ENCODE data around the gene NEK6.

The NEK6 gene

DNA sequence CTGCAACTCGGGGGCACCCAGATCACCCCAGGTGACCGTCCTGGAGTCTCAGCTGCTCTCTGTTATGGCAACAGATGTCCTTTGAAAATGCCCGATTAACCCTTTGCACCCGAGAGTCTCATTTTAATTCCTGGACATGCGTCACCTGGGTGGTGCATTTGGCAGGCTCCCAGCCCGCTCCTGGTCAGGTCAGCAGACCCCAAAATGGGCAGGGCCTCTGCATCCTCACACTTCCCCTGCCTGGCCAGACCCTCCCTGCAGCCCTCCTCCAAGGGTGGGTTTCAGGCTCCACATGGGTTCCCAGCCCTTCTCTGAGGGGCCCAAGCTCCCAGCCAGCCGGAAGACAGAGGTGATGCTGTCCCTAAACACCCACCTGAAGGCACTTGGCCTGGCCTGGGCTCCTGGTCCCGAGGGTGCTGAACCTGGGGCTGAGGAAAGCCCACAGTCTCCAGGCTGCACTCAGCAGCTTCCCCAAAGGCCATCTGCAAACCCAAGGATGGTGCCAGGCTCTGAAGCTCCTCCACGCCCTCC lies 88.1 kb downstream of the NEK6 start:
- DNase-seq = no peak

DNA sequence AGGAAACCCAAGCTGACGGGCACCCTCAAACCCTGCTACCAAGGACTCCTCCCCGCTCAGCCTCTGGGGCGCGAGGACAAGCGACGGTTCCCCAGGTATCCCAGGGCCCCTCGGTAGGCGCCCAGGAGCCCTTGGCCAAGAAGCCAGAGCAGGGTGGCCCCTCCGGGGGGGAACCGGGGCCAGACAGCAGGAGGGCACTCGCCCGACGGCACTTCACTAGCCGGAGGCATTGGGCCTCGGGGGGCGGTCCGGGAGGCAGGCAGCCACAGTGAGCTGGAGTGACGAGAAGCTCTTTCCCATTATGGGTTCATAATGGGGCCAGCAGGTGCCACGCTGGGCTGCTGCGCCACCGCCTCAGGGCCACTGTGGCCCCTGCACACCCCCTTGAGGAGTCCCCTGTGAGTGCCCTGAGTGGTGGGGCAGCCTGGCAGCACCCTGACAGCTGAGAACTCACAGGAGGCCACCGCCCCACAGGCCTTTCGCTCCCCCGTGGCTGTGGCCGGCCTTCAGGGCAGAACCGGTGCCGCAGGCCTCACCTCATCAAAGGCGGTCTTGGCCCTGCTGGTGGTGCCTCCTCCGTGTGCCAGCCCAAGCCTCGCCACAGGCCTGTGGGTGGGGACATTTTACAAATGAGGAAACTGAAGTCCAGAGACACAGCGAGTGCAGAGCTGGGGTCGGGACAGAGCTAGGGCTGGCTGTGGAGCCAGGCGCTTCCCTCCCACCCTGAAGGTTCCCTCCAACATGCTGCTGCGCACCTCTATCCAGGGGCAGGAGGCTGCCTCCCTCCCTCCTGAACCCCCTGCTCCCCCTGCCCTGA lies 88.8 kb downstream of the NEK6 start:
- no peak for DNase-seq

- no peak for DNase-seq
Measured at GRCh38 chr9:124347206-124347967, 89.6 kb downstream of the NEK6 start.

DNA sequence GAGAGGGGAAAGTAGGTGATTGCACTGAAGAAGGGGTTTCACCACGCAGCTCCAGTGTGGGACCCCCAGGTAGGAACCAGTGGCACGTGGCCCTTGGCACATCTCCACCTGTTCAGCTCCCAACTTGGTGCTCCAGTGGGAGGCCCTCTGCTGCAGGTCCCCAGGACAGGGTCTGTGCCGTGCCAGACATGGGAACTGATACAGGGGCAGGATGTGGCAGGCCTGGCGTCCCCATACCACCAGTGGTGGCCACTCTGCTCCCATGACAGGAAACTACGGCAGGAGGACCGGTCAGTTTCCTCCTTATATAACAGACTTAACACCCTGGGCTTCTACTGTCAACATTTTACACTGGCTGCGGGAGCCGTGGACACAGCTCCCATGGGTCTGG lies 90.2 kb downstream of the NEK6 start:
- DNase-seq = no peak

- no peak for DNase-seq
Measured at GRCh38 chr9:124348363-124348762, 90.6 kb downstream of the NEK6 start.

GRCh38 chr9:124348831-124349230 lies 91.1 kb downstream of the NEK6 start:
- DNase-seq = no peak

GRCh38 chr9:124349267-124349666 lies 91.5 kb downstream of the NEK6 start:
- DNase-seq = no peak

DNA sequence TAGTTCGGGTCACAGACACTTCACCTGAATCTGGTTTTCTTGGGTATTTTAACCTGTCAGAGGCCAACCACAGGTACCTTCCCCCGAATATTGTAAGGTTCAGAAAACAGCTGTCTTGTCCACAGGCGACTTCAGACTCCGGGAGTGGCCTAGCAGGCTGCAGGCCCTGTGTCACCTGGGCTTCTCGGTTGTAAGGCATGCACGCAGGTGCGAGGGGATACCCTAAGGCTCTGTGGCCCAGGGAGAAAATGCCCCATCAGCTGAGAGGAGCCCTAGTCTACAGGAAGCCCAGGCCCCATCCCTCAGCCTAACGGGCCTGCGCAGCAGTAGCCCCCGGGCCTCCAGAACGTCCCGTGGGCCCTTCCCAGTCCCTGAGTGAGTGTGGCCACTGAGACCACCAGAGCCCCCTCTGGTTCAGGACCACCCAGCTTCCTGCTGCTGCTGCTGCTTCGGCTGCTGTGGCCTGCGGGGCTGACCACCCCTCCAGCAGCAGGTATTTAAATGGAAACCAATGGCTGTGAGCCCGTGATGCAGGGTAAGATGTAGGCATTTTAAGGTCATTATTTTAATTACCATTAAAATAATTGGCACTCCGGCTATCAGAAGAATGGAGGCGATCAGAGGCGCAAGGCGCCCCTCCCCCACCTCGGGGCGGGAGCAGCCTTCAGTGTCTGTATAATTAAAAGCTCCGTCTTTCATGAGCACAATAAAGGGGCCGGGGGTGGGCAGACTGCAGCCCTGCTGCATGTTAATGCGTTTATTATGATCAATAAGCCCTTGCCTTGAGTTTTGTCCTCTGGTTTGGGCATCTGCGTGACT lies 92.1 kb downstream of the NEK6 start:
- no peak for DNase-seq

- DNase-seq = no peak
Measured at GRCh38 chr9:124350494-124351263, 92.9 kb downstream of the NEK6 start.

GRCh38 chr9:124351672-124352468 lies 94.1 kb downstream of the NEK6 start:
- DNase-seq = no peak

DNA sequence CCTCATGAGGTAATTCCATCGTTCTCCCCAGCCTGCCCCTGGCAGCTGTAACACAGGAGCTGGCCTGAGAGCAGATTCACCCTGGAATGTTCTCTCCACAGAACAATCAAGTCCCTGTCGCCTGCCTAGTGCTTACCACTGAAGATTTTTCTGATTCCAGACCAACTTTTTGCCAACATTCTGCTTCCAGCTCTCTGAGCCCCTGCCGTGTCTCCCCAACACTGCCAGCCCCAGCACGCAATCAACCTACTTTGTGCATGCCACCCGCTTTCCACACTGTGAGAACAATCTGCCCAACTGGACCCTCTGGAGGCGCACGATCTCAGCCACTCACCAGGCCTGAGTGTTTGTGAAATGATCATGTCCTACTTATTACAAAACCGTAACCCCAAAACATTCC lies 94.9 kb downstream of the NEK6 start:
- no peak for DNase-seq

- no peak for DNase-seq
Measured at GRCh38 chr9:124353166-124353768, 95.5 kb downstream of the NEK6 start.

- no peak for DNase-seq
Measured at GRCh38 chr9:124353811-124354274, 96.1 kb downstream of the NEK6 start.

DNA sequence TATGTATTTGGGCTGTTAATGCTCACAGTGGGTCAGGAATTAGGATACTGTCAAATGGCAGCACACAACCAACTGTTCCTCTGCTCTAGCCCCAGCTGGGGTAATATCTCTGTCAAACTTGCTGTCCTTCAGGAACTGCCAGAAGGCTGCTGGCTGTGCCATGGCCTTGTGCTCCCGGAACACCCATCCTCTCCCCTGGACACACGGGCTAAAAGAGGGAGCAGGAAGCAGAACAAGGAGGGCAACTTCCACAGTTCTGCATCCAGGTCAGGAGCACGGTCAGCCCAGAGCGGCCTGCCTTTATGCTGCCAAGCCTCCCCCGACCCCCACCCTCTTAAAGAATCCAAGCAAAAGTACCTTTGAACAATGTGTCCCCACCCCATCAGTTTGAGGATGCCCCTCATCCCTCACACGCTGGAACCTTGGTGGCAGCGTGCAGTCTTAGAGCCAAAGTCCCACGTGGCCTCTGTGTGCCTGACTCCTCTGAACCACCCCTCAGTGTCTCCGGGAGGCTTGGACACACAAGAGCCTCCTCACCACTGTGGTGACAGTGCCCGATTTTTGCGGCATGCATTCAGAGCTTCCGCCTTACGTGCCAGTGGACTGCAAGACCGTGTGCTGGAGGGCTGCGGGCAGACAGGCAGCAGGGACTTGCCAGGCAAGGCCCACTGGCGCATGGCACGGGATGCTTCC lies 96.7 kb downstream of the NEK6 start:
- DNase-seq = no peak

DNA sequence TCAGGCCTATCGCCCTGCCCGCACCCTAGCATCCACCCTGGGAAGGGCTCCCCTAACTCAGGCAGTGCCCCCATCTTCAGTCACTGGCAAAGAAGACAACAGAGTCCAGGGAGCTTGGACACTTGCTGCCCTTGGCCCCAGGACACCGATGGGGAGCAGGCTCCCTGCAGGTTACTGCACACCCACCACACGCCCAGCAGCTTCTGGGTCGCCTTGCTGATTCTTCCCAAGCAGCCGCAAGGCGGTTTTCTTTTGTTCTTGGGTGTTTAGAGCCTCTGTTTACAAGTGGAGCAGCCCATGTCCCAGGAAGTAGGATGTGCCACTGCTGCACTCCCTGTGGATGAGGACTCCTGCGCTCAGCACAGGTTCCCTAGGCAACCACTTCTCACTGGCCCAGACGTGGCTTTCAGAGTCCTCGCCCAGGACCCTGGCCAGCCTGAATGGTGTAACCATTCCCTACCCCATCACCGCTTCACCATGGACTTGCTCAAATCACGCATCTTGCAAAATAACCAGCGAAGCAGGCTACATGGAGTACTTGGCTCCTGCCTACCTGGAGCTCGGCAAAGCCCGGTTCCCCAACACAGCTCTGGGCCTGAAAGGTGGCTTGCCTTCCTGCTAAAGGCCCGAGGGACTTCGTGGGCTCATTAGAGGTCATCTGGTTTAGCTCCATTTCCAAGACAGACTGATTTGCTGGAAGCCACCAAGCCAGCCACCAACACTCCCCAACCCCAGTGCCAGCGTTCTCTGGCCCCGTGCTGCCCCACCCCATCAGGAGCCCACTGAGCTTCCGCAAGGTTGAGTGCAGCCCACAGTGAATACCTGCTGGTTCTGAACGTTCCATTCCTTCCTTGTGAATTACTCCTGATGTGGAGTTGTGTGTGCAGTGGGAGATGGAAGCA lies 97.5 kb downstream of the NEK6 start:
- DNase-seq = no peak

DNA sequence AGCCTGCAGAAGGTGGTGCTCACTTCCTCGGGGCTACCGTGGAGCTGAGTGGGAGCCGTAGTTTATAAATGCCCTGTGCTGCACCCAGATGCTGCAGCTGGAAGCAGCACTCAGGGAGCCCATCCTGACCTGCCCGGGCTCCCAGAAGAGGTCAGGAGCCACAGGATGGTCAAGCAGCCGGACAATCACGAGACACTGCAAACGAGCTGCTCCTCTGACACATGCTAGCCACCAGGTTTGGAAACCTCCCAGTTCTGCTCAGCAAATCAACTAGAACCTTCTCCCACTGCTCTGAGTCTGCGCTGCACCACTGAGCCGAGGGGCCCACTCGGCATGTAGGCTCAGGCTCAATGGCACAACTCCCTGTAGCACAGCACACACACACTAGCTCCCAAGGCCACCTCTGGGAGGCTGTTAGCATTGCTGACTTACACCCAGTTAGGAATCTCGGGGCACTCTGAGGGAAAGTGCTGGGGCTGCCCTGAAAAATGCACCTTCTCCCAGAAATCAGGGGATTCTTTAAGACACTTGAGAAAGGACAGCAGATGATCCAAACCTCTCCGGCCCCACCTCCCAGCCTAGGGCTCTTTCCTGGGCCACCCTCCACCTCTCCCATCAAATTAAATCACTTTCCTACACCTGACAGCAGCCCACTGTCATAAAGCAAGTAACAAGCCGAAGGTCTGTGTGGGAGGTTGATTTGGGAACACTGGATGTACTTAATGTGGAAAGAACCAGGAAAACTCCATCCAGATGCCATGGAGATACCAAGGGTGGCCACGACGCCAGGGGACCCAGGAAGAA lies 98.4 kb downstream of the NEK6 start:
- DNase-seq = no peak

DNA sequence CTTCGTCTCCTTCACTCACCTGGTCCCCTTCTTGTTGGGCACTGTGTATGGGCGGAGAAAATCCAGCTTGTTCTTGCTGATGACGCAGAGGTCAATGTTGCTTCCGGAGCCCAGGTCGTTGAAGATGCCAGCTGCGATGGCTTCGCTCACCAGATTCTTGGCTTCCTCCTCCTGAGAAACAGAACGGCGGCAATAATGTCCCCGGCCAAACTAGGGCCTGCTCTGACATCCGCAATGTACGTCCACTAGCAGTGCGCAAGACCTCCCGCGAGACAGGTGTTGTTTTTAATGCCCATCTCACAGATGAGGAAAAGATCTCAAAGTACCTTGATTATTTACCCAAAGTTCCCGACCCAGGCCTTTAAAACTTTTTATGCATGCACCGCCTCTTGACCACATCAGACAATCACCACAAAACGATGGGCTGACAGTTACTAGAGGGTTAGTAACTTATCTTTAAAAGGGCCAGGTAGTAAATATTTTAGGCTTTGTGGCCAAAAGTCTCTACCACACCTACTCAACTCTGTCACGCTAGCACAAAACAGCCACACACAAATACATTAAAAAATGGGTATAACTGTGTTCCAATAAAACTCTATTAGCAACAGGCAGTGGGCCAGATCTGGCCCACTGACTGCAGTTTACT lies 99.1 kb downstream of the NEK6 start:
- DNase-seq = no peak
